Vagina (tissue), 2 donors: ENCODE results near the gene VWA3B. TPM values are rescaled to one million over a fixed set of nuclear protein-coding genes. Genes with fewer than 3 reads are reported as not detected.

Source experiments
- DNase-seq, 2 donors: peaks; one replicate each; pipeline ENCODE4 v3.0.0-alpha.2; 2017; ENCODE audit errors: extremely low spot score in 2 of 2
- H3K27ac ChIP-seq: fragments of 200-600 bp; sonication (generic); one replicate; pipeline ENCODE4 v1.5.1; 2019
- H3K27me3 ChIP-seq: fragments of 200-600 bp; sonication (generic); one replicate; pipeline ENCODE4 v1.5.1; 2019
- H3K36me3 ChIP-seq, 2 donors: fragments of 200-600 bp; sonication (generic); one replicate each; pipeline ENCODE4 v1.5.1; 2017 to 2019
- H3K4me1 ChIP-seq: fragments of 200-600 bp; sonication (generic); one replicate; pipeline ENCODE4 v1.5.1; 2019
- H3K4me3 ChIP-seq, 2 donors: fragments of 200-600 bp; sonication (generic); 1 replicate in 1 of 2; 2 replicates in 1 of 2; pipeline ENCODE4 v1.5.1; 2016 to 2019
- H3K9me3 ChIP-seq: fragments of 200-600 bp; sonication (generic); one replicate; pipeline ENCODE4 v1.5.1; 2019
- CTCF ChIP-seq, 3 experiments: fragments of 450-650 bp in 2 of 3; fragments of 200-600 bp in 1 of 3; sonication (generic) in 1 of 3; IDR thresholded peaks; one replicate each; pipeline ENCODE4 v1.5.1; 2017 to 2019; ENCODE audit warnings: antibody characterized with exemption in 3 of 3, mild to moderate bottlenecking in 2 of 3, moderate library complexity in 2 of 3
- POLR2A ChIP-seq, 2 donors: fragments of 450-650 bp; IDR thresholded peaks; one replicate each; pipeline ENCODE4 v1.6.1; 2017; ENCODE audit warnings: antibody characterized with exemption in 2 of 2, mild to moderate bottlenecking in 2 of 2, moderate library complexity in 2 of 2
- POLR2AphosphoS5 ChIP-seq, 2 donors: sonication (generic); formaldehyde crosslinking; IDR thresholded peaks; one replicate each; pipeline ENCODE4 v1.9.0; 2017; ENCODE audit warnings: antibody characterized with exemption in 2 of 2, mild to moderate bottlenecking in 2 of 2, low read depth in 1 of 2; ENCODE audit not compliant: insufficient read depth in 1 of 2
- intact Hi-C: fragments of 100-400 bp; cut with DNase I; formaldehyde crosslinking; loops from one replicate; pipeline ENCODE4 v1.15.1; 2023
- total RNA-seq: library from RNA; depleted of rRNA; stranded (reverse); fragments of >200 nt; gene quantifications from one replicate; pipeline ENCODE4 v1.2.3, GENCODE V29; 2016

VWA3B gene
- total RNA-seq, 1 donor from 2014 or later = not detected

- TF ChIP-seq POLR2AphosphoS5 (IDR thresholded peaks at IDR 0.05; ENCODE audit: insufficient read depth in 1 of 2, low read depth in 1 of 2) (no peak), POLR2A (IDR thresholded peaks at IDR 0.05) (no peak), CTCF (IDR thresholded peaks at IDR 0.05) (no peak)
- no peaks in the 10 kb centered on the region for H3K4me1 ChIP-seq
- intact Hi-C loops = no loop called here
These were observed 223.0 kb downstream of the VWA3B start for GRCh38 chr2:98310010-98310409.

DNA sequence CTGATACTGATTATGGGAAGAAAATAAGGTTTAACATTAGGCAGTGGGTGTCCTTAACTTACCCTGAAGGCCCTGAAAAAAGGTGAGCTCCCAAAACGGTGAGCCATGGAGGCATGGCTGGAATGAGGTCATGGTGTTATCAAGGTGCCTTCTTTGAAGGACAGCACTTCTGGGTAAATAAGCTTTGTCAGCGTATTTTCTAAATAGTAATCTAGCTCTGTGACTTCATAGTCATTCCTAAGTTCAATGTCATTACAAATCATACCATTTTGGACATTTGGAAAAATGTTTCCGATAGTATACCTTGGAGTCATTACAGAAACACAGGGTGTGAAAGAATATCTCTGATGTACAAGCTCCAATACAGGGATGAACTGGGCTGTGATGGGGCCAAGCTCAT is 224.1 kb downstream of the VWA3B start:
- Histone ChIP-seq H3K27ac (no peak overlapping the region), H3K4me3 (no peak overlapping the region), H3K36me3 (no peaks in the 10 kb centered on the region), H3K27me3 (no peaks in the 10 kb centered on the region), H3K9me3 (no peaks in the 10 kb centered on the region), H3K4me1 (no peaks in the 10 kb centered on the region)
- no peak for DNase-seq
- no peak for TF ChIP-seq POLR2A (IDR thresholded peaks at IDR 0.05)
- TF ChIP-seq POLR2AphosphoS5 (IDR thresholded peaks at IDR 0.05; ENCODE audit: insufficient read depth in 1 of 2, low read depth in 1 of 2) = no peak
- TF ChIP-seq CTCF (IDR thresholded peaks at IDR 0.05) = no peak
- intact Hi-C loops = no loop called here

More at GRCh38 chr2:98310010-98310409, 223.0 kb downstream of the VWA3B start:
- no peaks in the 10 kb centered on the region for H3K27me3 ChIP-seq
- H3K9me3 ChIP-seq = no peaks in the 10 kb centered on the region
- H3K4me3 ChIP-seq = no peak overlapping the region
- DNase-seq = no peak
- H3K27ac ChIP-seq = no peak overlapping the region
- H3K36me3 ChIP-seq = no peaks in the 10 kb centered on the region

- no peak for DNase-seq
- TF ChIP-seq POLR2A (IDR thresholded peaks at IDR 0.05) = no peak
- no peak for TF ChIP-seq POLR2AphosphoS5 (IDR thresholded peaks at IDR 0.05; ENCODE audit: insufficient read depth in 1 of 2, low read depth in 1 of 2)
- no peak for TF ChIP-seq CTCF (IDR thresholded peaks at IDR 0.05)
- Histone ChIP-seq H3K36me3 (no peaks in the 10 kb centered on the region), H3K9me3 (no peaks in the 10 kb centered on the region), H3K4me3 (no peak overlapping the region), H3K27me3 (no peaks in the 10 kb centered on the region), H3K27ac (no peak overlapping the region), H3K4me1 (no peaks in the 10 kb centered on the region)
- intact Hi-C loops = no loop called here
These were observed 225.0 kb downstream of the VWA3B start for GRCh38 chr2:98311771-98312545.

DNA sequence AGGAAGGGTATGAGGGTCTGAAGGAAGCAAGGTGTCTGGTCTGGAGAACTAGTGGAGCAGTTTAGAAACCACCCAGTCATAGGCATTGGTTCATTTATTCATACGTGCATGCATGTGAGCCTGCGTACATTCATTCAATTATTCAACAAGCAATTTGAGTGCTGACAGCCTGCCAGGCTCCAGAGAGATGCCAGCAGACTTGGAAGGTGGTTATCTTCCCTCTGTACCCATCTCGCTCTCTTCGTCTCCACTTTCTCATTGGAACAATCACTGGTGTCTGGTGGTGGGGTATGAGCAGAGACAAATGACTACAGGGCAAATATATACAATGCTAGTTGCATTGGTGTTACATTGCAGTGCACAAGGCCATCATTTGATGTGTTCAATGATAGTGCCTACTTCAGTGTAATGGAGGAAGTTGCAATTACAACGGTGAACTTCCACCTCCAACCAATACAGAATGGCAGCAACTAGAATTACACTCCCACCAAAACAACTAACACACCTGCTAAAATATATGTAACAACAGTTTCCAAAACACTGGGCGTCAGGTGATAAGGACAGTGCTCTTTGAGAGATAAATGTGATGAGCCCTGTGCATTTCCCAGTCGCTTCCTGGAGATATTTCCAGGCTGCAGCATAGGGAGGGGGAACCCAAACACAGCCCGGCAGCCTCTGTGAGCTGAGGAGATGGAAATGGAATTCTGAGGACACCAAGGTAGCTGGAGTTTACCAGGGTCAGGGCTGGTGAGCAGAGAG is 226.7 kb downstream of the VWA3B start:
- Histone ChIP-seq H3K27ac (no peak overlapping the region), H3K27me3 (no peaks in the 10 kb centered on the region), H3K4me3 (no peak overlapping the region), H3K4me1 (no peaks in the 10 kb centered on the region), H3K9me3 (no peaks in the 10 kb centered on the region), H3K36me3 (no peaks in the 10 kb centered on the region)
- TF ChIP-seq POLR2A (IDR thresholded peaks at IDR 0.05) = no peak
- TF ChIP-seq CTCF (IDR thresholded peaks at IDR 0.05) = no peak
- no peak for TF ChIP-seq POLR2AphosphoS5 (IDR thresholded peaks at IDR 0.05; ENCODE audit: insufficient read depth in 1 of 2, low read depth in 1 of 2)
- DNase-seq = no peak
- intact Hi-C loops = no loop called here

DNA sequence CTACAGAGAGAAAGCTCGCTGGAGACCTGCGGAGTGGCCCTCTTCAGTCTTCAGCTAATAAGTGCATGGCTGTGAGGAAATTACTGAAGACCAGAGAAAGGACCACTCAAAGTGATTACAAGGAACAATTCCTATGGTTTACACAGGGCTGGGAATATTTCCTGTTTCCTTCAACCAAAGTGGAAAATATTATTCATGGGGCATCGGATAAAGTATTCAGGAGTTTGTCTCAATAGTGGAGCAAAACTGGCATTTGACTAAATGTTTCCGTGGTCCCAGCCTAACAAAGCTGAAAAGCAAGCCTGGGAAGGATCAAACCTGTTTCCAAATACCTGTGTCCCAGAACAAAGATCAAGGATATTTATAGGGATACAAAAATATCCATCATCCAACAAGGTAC is 227.3 kb downstream of the VWA3B start:
- Histone ChIP-seq H3K27ac (no peak overlapping the region), H3K9me3 (no peaks in the 10 kb centered on the region), H3K36me3 (no peaks in the 10 kb centered on the region), H3K4me3 (no peak overlapping the region), H3K4me1 (no peaks in the 10 kb centered on the region), H3K27me3 (no peaks in the 10 kb centered on the region)
- TF ChIP-seq POLR2A (IDR thresholded peaks at IDR 0.05) (no peak), POLR2AphosphoS5 (IDR thresholded peaks at IDR 0.05; ENCODE audit: insufficient read depth in 1 of 2, low read depth in 1 of 2) (no peak), CTCF (IDR thresholded peaks at IDR 0.05) (no peak)
- DNase-seq = no peak
- intact Hi-C loops = no loop called here
